K562 (cell line): ENCODE data around the gene SOCS6. TPM values are rescaled to one million over a fixed set of nuclear protein-coding genes. Genes with fewer than 3 reads are reported as not detected.

Source experiments
- ATAC-seq: fragments of 200-7000 bp; cut with Tn5 transposase; 3 replicates; pipeline ENCODE4 v1.9.1; 2020; ENCODE audit warnings: moderate library complexity
- BruUV-seq: library from RNA; stranded (reverse); fragments of 400-500 nt; replicated peaks from 2 replicates; lab custom pipeline; 2021; lab: Mats Ljungman, UMichigan
- CTCF ChIA-PET: fragments of 300-600 bp; formaldehyde crosslinking; extraction: SDS; loops from one replicate; lab custom pipeline; 2021; ENCODE audit warnings: low intra/inter-chr PET ratio; lab: Yijun Ruan, JAX
- POLR2A ChIA-PET: fragments of 300-600, 350-650 bp; sonication (Branson Sonifier 250); formaldehyde crosslinking; extraction: SDS; loops from one replicate; lab custom pipeline; 2021; ENCODE audit warnings: antibody characterized with exemption, inconsistent platforms; lab: Yijun Ruan, JAX
- DNase-seq, 4 experiments: peaks; one replicate each; pipeline versions ENCODE4 v3.0.0 to v3.0.0-alpha.2; 2011 to 2018; ENCODE audit warnings: low spot score in 3 of 4, mixed read lengths in 3 of 4; ENCODE audit errors: extremely low read depth in 1 of 4
- FAIRE-seq: peaks from 2 replicates; lab custom pipeline; 2011; peaks lifted over from hg19 to GRCh38; lab: Jason Lieb, UNC
- H2AFZ ChIP-seq: 2 replicates; pipeline ENCODE4 v1.6.0; 2011; ENCODE audit warnings: low read depth, low read length, control low read depth, inconsistent platforms
- H3K27ac ChIP-seq: fragments of 200-600 bp; 3 replicates; pipeline ENCODE4 v1.8.0; 2011; ENCODE audit warnings: low read depth, mild to moderate bottlenecking, control low read depth, inconsistent platforms, low read length, moderate library complexity, mixed read lengths; ENCODE audit errors: extremely low read depth
- H3K27me3 ChIP-seq, 2 experiments: fragments of 300-600 bp in 1 of 2; 2 replicates in 1 of 2; 3 replicates in 1 of 2; pipeline versions ENCODE4 v1.6.0 to v1.8.0; 2011; ENCODE audit warnings: inconsistent platforms in 2 of 2, low read length in 2 of 2, mild to moderate bottlenecking in 1 of 2, mixed read lengths in 1 of 2, moderate library complexity in 1 of 2; ENCODE audit not compliant: control insufficient read depth in 2 of 2, insufficient read depth in 2 of 2
- H3K36me3 ChIP-seq: fragments of 300-600 bp; 3 replicates; pipeline ENCODE4 v1.8.0; 2011; ENCODE audit warnings: mild to moderate bottlenecking, low read length, inconsistent platforms; ENCODE audit not compliant: control insufficient read depth, insufficient read depth
- H3K4me1 ChIP-seq, 2 experiments: fragments of 200-600 bp in 1 of 2; replicated peaks in 1 of 2; 2 replicates in 1 of 2; 3 replicates in 1 of 2; pipeline versions ENCODE4 v1.5.1 to v1.8.0; 2011; ENCODE audit warnings: inconsistent platforms in 2 of 2, low read length in 2 of 2, mild to moderate bottlenecking in 1 of 2, mixed read lengths in 1 of 2, moderate library complexity in 1 of 2; ENCODE audit not compliant: control insufficient read depth in 2 of 2, insufficient read depth in 2 of 2
- H3K4me2 ChIP-seq: 2 replicates; pipeline ENCODE4 v1.6.1; 2011; ENCODE audit warnings: low read length, control low read depth, inconsistent platforms, mixed read lengths; ENCODE audit not compliant: insufficient read depth
- H3K4me3 ChIP-seq: fragments of 200-600 bp; sonication (generic), shearing (Covaris generic); 2 replicates; pipeline ENCODE4 v1.5.1; 2016; ENCODE audit warnings: control low read depth, inconsistent platforms
- H3K79me2 ChIP-seq: fragments of 200-600 bp; 3 replicates; pipeline ENCODE4 v1.8.0; 2011; ENCODE audit warnings: low read length, inconsistent platforms; ENCODE audit not compliant: control insufficient read depth, insufficient read depth
- H3K9ac ChIP-seq, 2 experiments: 2 replicates each; pipeline versions ENCODE4 v1.6.0 to v1.6.1; 2011; ENCODE audit warnings: low read depth in 2 of 2, low read length in 2 of 2, control low read depth in 1 of 2, inconsistent platforms in 1 of 2, mild to moderate bottlenecking in 1 of 2, mixed read lengths in 1 of 2; ENCODE audit not compliant: insufficient read depth in 1 of 2
- H3K9me1 ChIP-seq: one replicate; pipeline ENCODE4 v1.6.0; 2011; ENCODE audit warnings: inconsistent platforms, mild to moderate bottlenecking, low read length, moderate library complexity; ENCODE audit not compliant: control insufficient read depth, insufficient read depth
- H3K9me3 ChIP-seq: replicated peaks from 2 replicates; pipeline ENCODE4 v1.5.1; 2011; ENCODE audit warnings: low read depth, low read length, inconsistent platforms; ENCODE audit not compliant: control insufficient read depth, insufficient read depth
- H4K20me1 ChIP-seq: replicated peaks from 2 replicates; pipeline ENCODE4 v1.6.1; 2011; ENCODE audit warnings: low read length, inconsistent platforms, mixed read lengths; ENCODE audit not compliant: control insufficient read depth, insufficient read depth
- CCAR2 ChIP-seq: fragments of 200-400 bp; formaldehyde crosslinking; IDR thresholded peaks from 2 replicates; pipeline ENCODE4 v1.6.1; 2017; ENCODE audit warnings: mild to moderate bottlenecking, low read depth, low read length
- HLTF ChIP-seq: fragments of 450-650 bp; IDR thresholded peaks from 2 replicates; pipeline ENCODE4 v1.6.1; 2016
- NFYB ChIP-seq: IDR thresholded peaks from 2 replicates; pipeline ENCODE4 v1.6.1; 2011; ENCODE audit warnings: mild to moderate bottlenecking, moderate library complexity; ENCODE audit not compliant: insufficient read length; ENCODE audit errors: extremely low read depth
- NR2C1 ChIP-seq, 2 experiments: fragments of 450-650 bp; IDR thresholded peaks; 2 replicates each; pipeline ENCODE4 v1.6.1; 2017; ENCODE audit warnings: mild to moderate bottlenecking in 2 of 2, antibody characterized with exemption in 1 of 2, inconsistent platforms in 1 of 2, missing compliant biosample characterization in 1 of 2, missing genetic modification characterization in 1 of 2
- STAT6 ChIP-seq: sonication (generic); formaldehyde crosslinking; IDR thresholded peaks from 2 replicates; pipeline ENCODE4 v1.8.1; 2023; ENCODE audit warnings: mild to moderate bottlenecking, missing genetic modification reagents
- ZKSCAN8 ChIP-seq: fragments of 200-800 bp; sonication (Bioruptor generic); IDR thresholded peaks from 2 replicates; pipeline ENCODE4 v1.6.1; 2016; ENCODE audit warnings: missing genetic modification characterization, missing compliant biosample characterization
- WGBS: fragments of 100-300 bp; shearing (Covaris generic); methylation state at CpG from one replicate; pipeline ENCODE4 v1.1.6; 2016; ENCODE audit warnings: low coverage, mixed read lengths; ENCODE audit not compliant: insufficient coverage; ENCODE audit errors: missing lambda C conversion rate; 5-methylcytosine and 5-hydroxymethylcytosine counted together
- in situ Hi-C: fragments of 300-500 bp; cut with MboI; formaldehyde crosslinking; loops from 4 replicates; pipeline ENCODE4 v1.15.0; 2018; ENCODE audit warnings: inconsistent platforms, mixed read lengths
- intact Hi-C: fragments of 100-400 bp; cut with micrococcal nuclease; formaldehyde crosslinking; loops from 2 replicates; pipeline ENCODE4 v1.14.2; 2022
- polyA plus RNA-seq, 8 experiments: library from polyadenylated mRNA; depleted of rRNA in 4 of 8; stranded (reverse) in 5 of 8; unstranded in 3 of 8; fragments of >200 nt; fragmentation: Nextera tagmentation in 2 of 8; fragmentation: Illumina TruSeq in 1 of 8; extraction: Ambion mirVana in 2 of 8; extraction: Trizol in 1 of 8; gene quantifications; 2 replicates each; pipeline versions ENCODE4 v1.2.1 to v1.2.3, GENCODE V29; 2011 to 2014; ENCODE audit warnings: inconsistent platforms in 1 of 8, missing spikeins in 1 of 8
- total RNA-seq, 7 experiments: library from RNA; depleted of rRNA in 6 of 7; stranded (reverse); fragments of >200 nt in 6 of 7; fragmentation: Illumina TruSeq in 2 of 7; extraction: Trizol in 2 of 7; gene quantifications; 2 replicates each; pipeline versions ENCODE4 v1.2.1 to v1.2.3, GENCODE V29; 2011 to 2021; ENCODE audit warnings: low replicate concordance in 1 of 7
- TF ChIP-seq, protein P1 (sequence below): fragments of 250-450 bp; sonication (Bioruptor Pico); IDR thresholded peaks from 2 replicates; pipeline ENCODE4 v1.8.0; 2022; ENCODE audit warnings: moderate library complexity, mild to moderate bottlenecking, inconsistent platforms

SOCS6 gene
- total and polyA plus RNA-seq, 9 of the 15 experiments (the other 6 are each of a cell fraction or from before 2014, with no cell fraction given) = 2.5 to 7.1 (median 5.6) TPM

DNA sequence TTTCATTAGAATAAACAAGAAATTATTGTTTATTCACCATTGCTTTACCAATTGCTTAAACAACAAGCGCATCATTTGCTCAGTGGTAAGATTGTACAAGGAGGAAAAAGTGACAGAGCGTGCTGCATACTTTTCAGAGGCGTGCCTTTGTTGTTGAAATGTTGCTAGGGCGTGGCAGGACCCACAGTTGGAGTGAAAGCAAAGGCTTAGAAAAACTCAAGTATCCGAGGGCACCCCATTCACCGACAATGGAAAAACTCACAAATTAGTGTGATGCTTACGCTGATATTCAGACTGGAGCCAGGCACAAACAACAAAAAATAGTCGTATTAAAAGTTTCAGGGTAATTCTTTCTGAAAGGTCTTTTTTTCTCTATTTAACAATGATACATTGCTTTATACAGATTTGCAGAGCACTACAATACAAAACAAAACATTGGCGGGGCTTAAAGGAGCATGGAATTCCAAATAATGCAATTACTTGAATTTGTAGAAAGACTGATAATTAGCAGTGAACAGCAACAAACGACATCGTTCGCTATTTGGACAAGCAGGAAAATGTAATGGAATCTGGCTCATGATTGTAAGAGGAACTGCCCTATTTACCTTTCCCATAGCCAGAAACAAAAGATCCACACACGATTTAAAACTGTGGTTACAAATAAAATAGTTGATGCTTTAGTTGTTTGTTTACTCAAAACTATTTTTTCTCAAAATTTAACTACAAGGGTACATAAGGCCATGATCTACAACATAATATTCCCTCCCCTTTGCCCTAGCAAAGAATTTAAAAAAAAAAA is 45.5 kb upstream of the SOCS6 start:
- FAIRE-seq (no peak), ATAC-seq (no peak), DNase-seq (no peak)
- Histone ChIP-seq H3K9ac (no peak overlapping the region), H3K27ac (no peak overlapping the region), H3K9me3 (no peaks in the 10 kb centered on the region), H3K4me1 (no peaks in the 10 kb centered on the region), H3K27me3 (no peaks in the 10 kb centered on the region), H4K20me1 (no peaks in the 10 kb centered on the region), H3K4me2 (no peak overlapping the region), H2AFZ (no peak overlapping the region), H3K79me2 (no peaks in the 10 kb centered on the region), H3K4me3 (no peak overlapping the region), H3K36me3 (no peaks in the 10 kb centered on the region), H3K9me1 (no peaks in the 10 kb centered on the region)
- in situ Hi-C loops = no loop called here
- CTCF ChIA-PET = no interaction called here
- 18% methylated on average over 13 of the region's 13 CpGs for WGBS
- TF ChIP-seq, protein P1, sequence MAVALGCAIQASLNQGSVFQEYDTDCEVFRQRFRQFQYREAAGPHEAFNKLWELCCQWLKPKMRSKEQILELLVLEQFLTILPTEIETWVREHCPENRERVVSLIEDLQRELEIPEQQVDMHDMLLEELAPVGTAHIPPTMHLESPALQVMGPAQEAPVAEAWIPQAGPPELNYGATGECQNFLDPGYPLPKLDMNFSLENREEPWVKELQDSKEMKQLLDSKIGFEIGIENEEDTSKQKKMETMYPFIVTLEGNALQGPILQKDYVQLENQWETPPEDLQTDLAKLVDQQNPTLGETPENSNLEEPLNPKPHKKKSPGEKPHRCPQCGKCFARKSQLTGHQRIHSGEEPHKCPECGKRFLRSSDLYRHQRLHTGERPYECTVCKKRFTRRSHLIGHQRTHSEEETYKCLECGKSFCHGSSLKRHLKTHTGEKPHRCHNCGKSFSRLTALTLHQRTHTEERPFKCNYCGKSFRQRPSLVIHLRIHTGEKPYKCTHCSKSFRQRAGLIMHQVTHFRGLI = no peak
- TF ChIP-seq CCAR2 (no peak), STAT6 (CRISPR knock-in tag) (no peak), NR2C1 (IDR thresholded peaks at IDR 0.05) (no peak), NR2C1 (tag; IDR thresholded peaks at IDR 0.05) (no peak), ZKSCAN8 (CRISPR knock-in tag) (no peak), NFYB (no peak), HLTF (no peak)
- no TSS peak for BruUV-seq
- POLR2A ChIA-PET = no interaction called here
- intact Hi-C loops = no loop called here
